Right ventricle myocardium inferior (tissue), 1 donor: ENCODE measurements around the gene KBTBD12. TPM values are rescaled to one million over a fixed set of nuclear protein-coding genes. Genes with fewer than 3 reads are reported as not detected.

Source experiments
- ATAC-seq: fragments of 200-7000 bp; cut with Tn5 transposase; one replicate; pipeline ENCODE4 v1.9.1; 2020; ENCODE audit warnings: mild to moderate bottlenecking, moderate library complexity
- DNase-seq: peaks from one replicate; pipeline ENCODE4 v3.0.0; 2021; ENCODE audit errors: missing footprints
- intact Hi-C: fragments of 100-400 bp; cut with DNase I; formaldehyde crosslinking; loops from one replicate; pipeline ENCODE4 v1.11.0; 2022
- total RNA-seq: library from RNA; stranded (reverse); fragmentation: NEBNext Ultra II Directional; extraction: Animal tissue kit (Norgen Biotek cat#: 25700); gene quantifications from one replicate; pipeline ENCODE4 v1.2.1, GENCODE V29; 2021
- donor health status: DM: no; HTN: yes; CAD: no; lungs with severe emphysema.

The KBTBD12 gene
- total RNA-seq, 1 donor from 2014 or later, result 29.7 TPM

GRCh38 chr3:127933396-127933795, 18.4 kb downstream of the KBTBD12 start:
- intact Hi-C loops, result no loop called here

GRCh38 chr3:127938800-127939199, 23.8 kb downstream of the KBTBD12 start:
- DNase-seq (no peak), ATAC-seq (no peak)
- intact Hi-C loops, result no loop called here

More at GRCh38 chr3:127933396-127933795, 18.4 kb downstream of the KBTBD12 start:
- DNase-seq, result no peak
- ATAC-seq, result no peak

DNA sequence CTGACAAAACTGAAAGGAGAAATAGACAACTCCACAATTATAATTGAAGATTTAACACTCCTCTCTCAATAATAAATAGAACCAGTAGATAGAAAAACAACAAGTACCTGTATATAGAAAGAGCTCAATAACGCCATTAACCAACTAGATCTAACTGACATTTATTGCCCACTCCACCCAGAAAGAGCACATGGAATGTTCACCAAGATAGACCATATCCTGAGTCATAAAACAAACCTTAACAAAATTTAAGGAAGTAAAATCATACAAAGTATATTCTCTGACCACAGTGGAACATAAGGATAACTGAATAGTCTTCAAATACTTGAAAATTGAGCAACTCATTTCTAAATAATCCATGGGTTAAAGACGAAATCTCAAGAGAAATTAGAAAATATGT, 25.1 kb downstream of the KBTBD12 start:
- no peak for DNase-seq
- intact Hi-C loops, result no loop called here
- no peak for ATAC-seq

GRCh38 chr3:127942613-127943012, 27.6 kb downstream of the KBTBD12 start:
- no peak for DNase-seq
- no peak for ATAC-seq
- intact Hi-C loops, result no loop called here

GRCh38 chr3:127948211-127948610, 33.2 kb downstream of the KBTBD12 start:
- intact Hi-C loops, result no loop called here
- no peak for DNase-seq
- ATAC-seq, result no peak

- intact Hi-C loops, result no loop called here
- ATAC-seq (no peak), DNase-seq (no peak)
These were observed 34.5 kb downstream of the KBTBD12 start for GRCh38 chr3:127949446-127950055.

DNA sequence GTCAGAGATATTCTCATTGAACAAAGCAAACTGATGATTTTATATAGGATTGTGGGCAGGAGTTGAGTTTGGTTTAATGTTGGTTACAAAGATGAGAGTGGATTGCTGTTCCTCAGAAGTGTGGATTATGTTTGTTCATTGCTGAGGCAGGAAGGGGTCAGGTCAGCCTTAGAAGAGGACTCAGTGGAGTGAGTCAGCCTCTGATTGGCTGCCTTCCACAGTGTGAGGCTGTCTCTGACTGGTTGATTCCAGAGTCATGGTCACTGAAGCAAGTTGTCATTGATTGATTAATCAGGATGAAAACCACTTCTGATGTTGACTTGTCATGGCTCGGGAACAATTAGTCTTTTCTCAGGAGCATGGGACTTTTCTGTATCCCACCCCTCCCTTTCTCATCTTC, 36.2 kb downstream of the KBTBD12 start:
- DNase-seq (no peak), ATAC-seq (no peak)
- intact Hi-C loops, result no loop called here

GRCh38 chr3:127953091-127954035, 38.3 kb downstream of the KBTBD12 start:
- ATAC-seq, result peak; percentile 62

DNA sequence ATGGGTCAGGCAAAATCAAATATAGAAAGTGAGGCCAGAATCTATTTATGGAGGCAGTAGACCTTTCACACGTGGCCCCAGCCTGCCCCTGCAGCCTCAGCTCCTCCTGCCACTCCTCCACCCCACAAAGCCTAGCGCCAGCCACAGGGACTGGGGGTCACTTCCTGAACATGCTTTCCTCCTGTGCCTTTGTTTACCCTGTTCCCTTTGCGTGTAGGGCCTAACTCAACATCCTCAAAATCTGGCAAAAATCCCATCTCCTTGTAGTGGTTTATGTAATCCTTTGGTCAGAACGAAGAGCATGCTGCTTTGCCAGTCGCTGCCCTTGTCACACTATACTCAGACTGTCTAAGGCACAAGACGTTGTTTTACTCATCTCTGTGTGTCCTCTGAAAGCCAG, 39.6 kb downstream of the KBTBD12 start:
- ATAC-seq (peak; percentile 85), DNase-seq (no peak)
- intact Hi-C loops, result no loop called here

More at GRCh38 chr3:127953091-127954035, 38.3 kb downstream of the KBTBD12 start:
- intact Hi-C loops, result no loop called here
- DNase-seq, result no peak

DNA sequence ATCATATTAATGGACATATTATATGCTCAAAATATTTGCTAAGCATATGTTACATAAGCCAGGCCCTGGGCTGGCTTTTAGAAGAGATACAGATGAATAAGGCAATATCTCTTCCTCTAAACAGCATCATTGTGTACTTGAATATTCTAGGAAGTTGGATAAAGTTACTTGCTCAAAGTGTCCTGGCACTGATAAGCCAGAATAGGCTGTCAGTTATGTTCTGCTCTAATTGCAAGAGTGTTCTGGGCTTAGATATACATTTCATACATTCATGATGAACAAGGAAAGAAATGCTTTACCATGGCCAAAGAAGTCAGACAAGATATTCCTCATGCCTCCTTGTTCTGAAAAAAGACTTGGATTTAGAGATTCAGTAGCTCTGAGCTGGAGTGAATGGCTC, 40.7 kb downstream of the KBTBD12 start:
- intact Hi-C loops, result no loop called here
- ATAC-seq (no peak), DNase-seq (no peak)

DNA sequence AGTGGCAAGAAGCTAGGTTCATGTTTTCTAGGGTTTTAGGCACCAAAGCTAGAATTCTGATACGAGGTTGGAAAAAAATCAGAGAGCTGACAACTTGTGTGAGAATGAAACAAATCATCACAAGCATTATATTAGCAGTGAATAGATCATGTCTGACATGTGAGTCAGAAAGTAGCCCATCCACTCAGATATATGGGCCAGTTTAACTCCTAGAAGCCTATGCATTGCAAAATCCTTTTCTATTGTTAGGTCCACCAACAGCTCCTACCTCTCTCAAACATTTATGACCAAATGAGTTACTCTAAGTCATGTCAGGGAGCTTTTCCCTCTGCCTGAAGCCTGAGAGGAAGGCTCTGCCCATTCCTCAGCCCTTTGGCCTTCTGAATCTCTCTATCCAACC, 44.0 kb downstream of the KBTBD12 start:
- intact Hi-C loops, result no loop called here
- no peak for ATAC-seq
- no peak for DNase-seq

GRCh38 chr3:127959873-127960272, 44.8 kb downstream of the KBTBD12 start:
- no peak for DNase-seq
- intact Hi-C loops, result loop anchor here (5.0 to 10.0 kb wide), 2 partner anchors 43 to 105 kb away; partner anchors contain the start of gene KBTBD12

GRCh38 chr3:127960421-127960965, 45.5 kb downstream of the KBTBD12 start:
- intact Hi-C loops, result loop anchor here (5.0 to 10.0 kb wide), 2 partner anchors 43 to 106 kb away; partner anchors contain the start of gene KBTBD12
- ATAC-seq (no peak), DNase-seq (no peak)

More at GRCh38 chr3:127959873-127960272, 44.8 kb downstream of the KBTBD12 start:
- ATAC-seq, result peak; percentile 55

GRCh38 chr3:127961124-127961523, 46.1 kb downstream of the KBTBD12 start:
- DNase-seq (no peak), ATAC-seq (no peak)
- intact Hi-C loops, result loop anchor here (5.0 to 10.0 kb wide), 2 partner anchors 44 to 106 kb away; partner anchors contain the start of gene KBTBD12

- intact Hi-C loops, result loop anchor here (5.0 to 10.0 kb wide), 2 partner anchors 45 to 107 kb away; partner anchors contain the start of gene KBTBD12
These were observed 46.9 kb downstream of the KBTBD12 start for GRCh38 chr3:127961963-127962362.

DNA sequence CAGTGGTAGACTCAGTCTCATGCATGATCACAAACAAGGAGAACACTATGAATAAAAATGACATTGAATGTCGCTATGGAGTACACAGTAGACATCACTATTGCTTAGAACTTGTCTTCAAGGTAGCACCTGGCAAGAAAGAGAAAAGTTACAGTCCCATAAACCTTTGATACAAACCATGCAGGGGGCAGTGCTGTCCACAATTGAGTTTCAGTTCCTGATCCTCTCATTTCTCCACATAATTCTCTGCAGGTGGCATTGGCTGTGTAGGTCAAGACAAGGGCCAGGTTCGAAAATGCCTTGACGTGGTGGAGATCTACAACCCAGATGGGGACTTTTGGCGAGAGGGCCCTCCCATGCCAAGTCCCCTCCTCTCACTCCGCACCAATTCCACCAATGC, 47.9 kb downstream of the KBTBD12 start:
- intact Hi-C loops, result loop anchor here (5.0 to 10.0 kb wide), 2 partner anchors 46 to 108 kb away; partner anchors contain the start of gene KBTBD12
- DNase-seq (no peak), ATAC-seq (no peak)

More at GRCh38 chr3:127961963-127962362, 46.9 kb downstream of the KBTBD12 start:
- DNase-seq (no peak), ATAC-seq (no peak)

DNA sequence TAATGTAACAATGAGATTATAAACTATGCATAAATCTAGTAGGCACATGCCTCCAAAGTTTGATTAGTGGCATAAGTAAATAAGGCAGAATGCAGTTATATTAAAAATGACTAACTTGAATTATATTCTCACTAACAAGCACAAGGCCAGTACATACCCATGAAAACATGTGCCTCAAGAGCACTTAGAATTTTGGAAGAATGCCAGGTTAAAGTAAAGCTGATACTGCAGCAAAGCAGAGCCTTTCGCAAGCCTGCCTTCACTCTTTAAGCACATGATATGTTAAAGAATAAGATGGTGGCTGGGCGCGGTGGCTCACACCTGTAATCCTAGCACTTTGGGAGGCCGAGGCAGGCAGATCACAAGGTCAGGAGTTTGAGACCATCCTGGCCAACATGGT, 49.0 kb downstream of the KBTBD12 start:
- intact Hi-C loops, result loop anchor here (5.0 to 10.0 kb wide), 2 partner anchors 47 to 109 kb away; partner anchors contain the start of gene KBTBD12
- ATAC-seq (peak; percentile 53), DNase-seq (no peak)

- intact Hi-C loops, result loop anchor here (5.0 to 10.0 kb wide), 2 partner anchors 48 to 110 kb away; partner anchors contain the start of gene KBTBD12
- ATAC-seq (no peak), DNase-seq (no peak)
These were observed 49.8 kb downstream of the KBTBD12 start for GRCh38 chr3:127964816-127965215.

DNA sequence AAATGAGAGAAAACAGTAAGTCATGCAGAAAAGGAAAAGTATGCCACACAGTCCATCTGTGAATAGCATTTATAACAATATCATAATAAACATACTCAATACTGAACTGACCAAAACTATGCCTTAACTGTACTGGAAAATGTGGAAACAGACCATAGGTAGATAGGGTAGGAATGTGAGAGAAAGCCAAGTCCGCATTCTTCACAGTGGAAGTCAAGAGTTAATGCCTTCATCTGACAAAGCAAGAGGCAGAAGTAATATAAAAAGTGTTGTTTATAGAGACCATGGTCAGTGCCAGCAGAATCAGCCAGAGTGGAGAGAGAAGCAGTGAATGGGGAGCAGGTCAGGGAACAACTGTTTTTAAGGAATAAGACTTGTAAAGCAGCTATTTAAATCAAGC, 52.3 kb downstream of the KBTBD12 start:
- intact Hi-C loops, result loop anchor here (10.0 kb wide), 1 partner anchor 113 kb away; no protein-coding TSS in a partner anchor
- ATAC-seq (no peak), DNase-seq (no peak)
